ENCODE results near the gene ABHD1. TPM values are rescaled to one million over a fixed set of nuclear protein-coding genes. Genes with fewer than 3 reads are reported as not detected.

The ABHD1 gene
- total and polyA plus RNA-seq, 2 experiments from 2014 or later = 0.38 to 0.55 TPM

DNA sequence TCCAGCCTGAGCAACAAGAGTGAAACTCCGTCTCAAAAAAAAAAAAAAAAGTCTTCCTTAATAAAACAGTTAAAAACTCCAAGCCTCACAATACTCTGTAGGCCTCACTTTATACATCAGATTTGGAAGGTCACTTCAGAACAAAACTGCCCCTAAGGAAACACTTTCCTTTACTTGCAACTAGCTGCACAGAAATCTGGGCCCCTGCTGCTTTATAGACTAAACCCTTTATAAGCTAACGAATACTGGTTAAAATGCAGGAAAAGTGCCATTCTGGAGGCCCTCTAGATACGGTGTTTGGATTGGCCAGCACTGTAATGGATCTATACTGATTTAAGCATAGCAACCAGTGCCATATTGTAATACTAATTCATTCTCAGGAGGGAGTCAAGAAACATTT is 1.5 kb downstream of the ABHD1 start:
- H3K4me1 ChIP-seq (ENCODE audit: insufficient read depth) = peaks cover 9% of the 10 kb centered on the region; the same call in 1 of the 2 replicates
- H2AFZ ChIP-seq = no peak overlapping the region
- H3K27ac Mint-ChIP-seq = no peak overlapping the region
- peaks cover 14% of the 10 kb centered on the region for H3K4me1 Mint-ChIP-seq
- H3F3A ChIP-seq (replicated peaks; ENCODE audit: low read depth) = no peaks in the 10 kb centered on the region; the same call in 1 of the 2 replicates
- no peak overlapping the region for H3K4me3 Mint-ChIP-seq
- H3K79me2 ChIP-seq (replicated peaks; ENCODE audit: insufficient read depth) = no peaks in the 10 kb centered on the region
- no peak for ATAC-seq
- peaks cover 40% of the 10 kb centered on the region for H3K27me3 ChIP-seq (ENCODE audit: insufficient read depth)
- no peaks in the 10 kb centered on the region for H3K9me3 Mint-ChIP-seq
- no peaks in the 10 kb centered on the region for H3K9me2 ChIP-seq (ENCODE audit: insufficient read depth)
- peaks cover 1% of the 10 kb centered on the region; the same call in 2 of the 3 replicates for H3K36me3 Mint-ChIP-seq (ENCODE audit: low read depth)
- no peaks in the 10 kb centered on the region for H3K36me3 ChIP-seq (ENCODE audit: insufficient read depth)
- no peak overlapping the region for H3K4me2 ChIP-seq
- DNase-seq (ENCODE audit: low spot score) = no peak
- no peak overlapping the region for H3K4me3 ChIP-seq
- peaks cover 32% of the 10 kb centered on the region for H3K27me3 Mint-ChIP-seq (ENCODE audit: insufficient read depth, low read depth, poor library complexity)
- no peak for TF ChIP-seq EZH2phosphoT487 (IDR thresholded peaks at IDR 0.05; ENCODE audit: unreplicated experiment)
- TF ChIP-seq JUNB (IDR thresholded peaks at IDR 0.05; ENCODE audit: unreplicated experiment) = no peak
- TF ChIP-seq CTCF (conservative IDR thresholded peaks at IDR 0.05; ENCODE audit: low read depth in 2 of 2) = no peak
- no peak for TF ChIP-seq CREB1 (CRISPR knock-in tag; IDR thresholded peaks at IDR 0.05; ENCODE audit: low read depth)
- TF ChIP-seq NANOG (IDR thresholded peaks at IDR 0.05; ENCODE audit: borderline replicate concordance) = no peak
- TF ChIP-seq ETS1 (IDR thresholded peaks at IDR 0.05) = no peak
- TF ChIP-seq ZNF114 (CRISPR knock-in tag; IDR thresholded peaks at IDR 0.05) = no peak
- TF ChIP-seq ZNF462 (CRISPR knock-in tag; IDR thresholded peaks at IDR 0.05) = no peak
- no peak for TF ChIP-seq POLR2AphosphoS5 (IDR thresholded peaks at IDR 0.05; ENCODE audit: low read depth)
- H3K27ac ChIP-seq (ENCODE audit: low read depth) = no peak overlapping the region
- H4K20me1 ChIP-seq (replicated peaks; ENCODE audit: insufficient read depth) = no peaks in the 10 kb centered on the region; the same call in 1 of the 2 replicates

All from GM23338 (cell line).